ENCODE results near the gene PRPSAP1. TPM values are rescaled to one million over a fixed set of nuclear protein-coding genes. Genes with fewer than 3 reads are reported as not detected.
"Not testable (repeated sequence)": the region's sequence is repeated elsewhere in the genome, so short reads cannot be mapped to it uniquely, and the experiment has no call there.

PRPSAP1 gene
- total RNA-seq, 2 experiments from 2014 or later = 30.1 to 33.3 TPM

DNA sequence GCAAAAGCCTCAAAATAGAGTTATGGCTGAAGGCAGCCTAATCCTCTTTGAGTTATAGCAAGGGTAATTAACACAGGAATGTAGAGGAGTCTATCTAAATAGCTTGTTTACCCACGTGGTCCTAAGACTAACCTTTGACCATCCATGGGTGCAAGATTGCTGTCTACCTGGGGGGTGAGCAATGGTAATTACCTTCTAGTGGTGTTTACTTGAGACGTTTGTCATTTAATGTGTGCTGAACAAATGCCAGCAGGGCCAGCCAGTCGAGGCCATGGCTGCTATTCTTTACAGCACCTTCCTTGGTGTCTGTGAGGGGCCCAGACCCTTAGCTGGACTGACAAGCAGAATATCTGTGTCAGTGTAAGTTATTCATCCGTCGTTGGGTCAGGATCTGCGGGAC, 13.9 kb upstream of the PRPSAP1 start:
- Mint-ChIP-seq H3K4me1 (ENCODE audit: low read depth) (peaks cover 3% of the 10 kb centered on the region), H3K27me3 (ENCODE audit: low read depth) (no peaks in the 10 kb centered on the region), H3K27ac (no peak overlapping the region), H3K4me3 (no peak overlapping the region), H3K36me3 (ENCODE audit: low read depth) (no peaks in the 10 kb centered on the region), H3K9me3 (no peaks in the 10 kb centered on the region)
- no peak for DNase-seq
- CTCF ChIA-PET = no interaction called here
- intact Hi-C loops (cut with micrococcal nuclease) = no loop called here

- Mint-ChIP-seq H3K36me3 (ENCODE audit: low read depth) (no peaks in the 10 kb centered on the region), H3K4me1 (ENCODE audit: low read depth) (peaks cover 3% of the 10 kb centered on the region), H3K9me3 (no peaks in the 10 kb centered on the region), H3K27ac (no peak overlapping the region), H3K27me3 (ENCODE audit: low read depth) (no peaks in the 10 kb centered on the region), H3K4me3 (no peak overlapping the region)
- CTCF ChIA-PET = interaction anchor here (0.7 kb wide), 2 partner anchors 19 to 464 kb away, joined by 3 to 5 read pairs; no protein-coding TSS in a partner anchor
- intact Hi-C loops (cut with micrococcal nuclease) = no loop called here
- DNase-seq = no peak
Measured at GRCh38 chr17:76366247-76366646, 12.5 kb upstream of the PRPSAP1 start.

GRCh38 chr17:76365256-76365903, 11.7 kb upstream of the PRPSAP1 start:
- no peak for DNase-seq
- no peaks in the 10 kb centered on the region for H3K27me3 Mint-ChIP-seq (ENCODE audit: low read depth)
- intact Hi-C loops (cut with micrococcal nuclease) = no loop called here
- no peaks in the 10 kb centered on the region for H3K9me3 Mint-ChIP-seq
- CTCF ChIA-PET = interaction anchor here (0.7 kb wide), 2 partner anchors 20 to 463 kb away, joined by 3 to 5 read pairs; no protein-coding TSS in a partner anchor
- H3K27ac Mint-ChIP-seq = no peak overlapping the region
- no peak overlapping the region for H3K4me3 Mint-ChIP-seq
- H3K4me1 Mint-ChIP-seq (ENCODE audit: low read depth) = peaks cover 3% of the 10 kb centered on the region
- no peaks in the 10 kb centered on the region for H3K36me3 Mint-ChIP-seq (ENCODE audit: low read depth)

- intact Hi-C loops (cut with micrococcal nuclease) = no loop called here
- CTCF ChIA-PET = interaction anchor here (0.6 to 2.5 kb wide), 2 partner anchors 17 to 34 kb away, joined by 3 to 10 read pairs; no protein-coding TSS in a partner anchor
- no peak overlapping the region for H3K27ac Mint-ChIP-seq
- no peaks in the 10 kb centered on the region for H3K36me3 Mint-ChIP-seq (ENCODE audit: low read depth)
- H3K27me3 Mint-ChIP-seq (ENCODE audit: low read depth) = no peaks in the 10 kb centered on the region
- H3K4me1 Mint-ChIP-seq (ENCODE audit: low read depth) = peaks cover 3% of the 10 kb centered on the region
- H3K4me3 Mint-ChIP-seq = no peak overlapping the region
- H3K9me3 Mint-ChIP-seq = no peaks in the 10 kb centered on the region
- DNase-seq = no peak
Measured at GRCh38 chr17:76363107-76363842, 9.6 kb upstream of the PRPSAP1 start.

GRCh38 chr17:76360461-76360860, 6.7 kb upstream of the PRPSAP1 start:
- Mint-ChIP-seq H3K36me3 (ENCODE audit: low read depth) (no peaks in the 10 kb centered on the region), H3K4me3 (no peak overlapping the region), H3K27me3 (ENCODE audit: low read depth) (no peaks in the 10 kb centered on the region), H3K4me1 (ENCODE audit: low read depth) (no peaks in the 10 kb centered on the region), H3K9me3 (no peaks in the 10 kb centered on the region), H3K27ac (no peak overlapping the region)
- CTCF ChIA-PET = no interaction called here
- DNase-seq = no peak
- intact Hi-C loops (cut with micrococcal nuclease) = no loop called here

GRCh38 chr17:76359776-76360175, 6.1 kb upstream of the PRPSAP1 start:
- H3K4me3 Mint-ChIP-seq; DNase-seq; H3K27ac Mint-ChIP-seq; H3K9me3 Mint-ChIP-seq; H3K27me3 Mint-ChIP-seq (ENCODE audit: low read depth); intact Hi-C loops (cut with micrococcal nuclease); H3K4me1 Mint-ChIP-seq (ENCODE audit: low read depth); CTCF ChIA-PET; H3K36me3 Mint-ChIP-seq (ENCODE audit: low read depth): not testable (repeated sequence)

DNA sequence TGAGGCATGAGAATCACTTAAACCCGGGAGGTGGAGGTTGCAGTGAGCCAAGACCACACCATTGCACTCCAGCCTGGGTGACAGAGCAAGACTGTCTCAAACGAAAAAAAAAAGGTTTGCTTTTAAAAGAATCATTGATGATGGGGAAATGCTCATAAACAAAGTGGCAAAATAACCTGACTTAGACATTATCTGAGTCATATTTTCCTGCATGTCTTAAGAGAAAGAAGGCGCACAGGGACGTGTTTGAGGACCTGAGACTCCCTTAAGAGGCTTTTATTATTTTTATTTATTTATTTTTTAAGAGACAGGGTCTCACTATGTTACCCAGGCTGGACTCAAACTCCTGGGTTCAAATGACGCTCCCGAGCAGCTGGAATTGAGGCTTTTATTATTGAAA, 5.7 kb upstream of the PRPSAP1 start:
- CTCF ChIA-PET = interaction anchor here (0.6 kb wide), 1 partner anchor 91 kb away, joined by 4 read pairs; no protein-coding TSS in a partner anchor
- no peak for DNase-seq
- Mint-ChIP-seq H3K27me3 (ENCODE audit: low read depth) (no peaks in the 10 kb centered on the region), H3K9me3 (no peaks in the 10 kb centered on the region), H3K27ac (no peak overlapping the region), H3K4me1 (ENCODE audit: low read depth) (peaks cover 3% of the 10 kb centered on the region), H3K36me3 (ENCODE audit: low read depth) (no peaks in the 10 kb centered on the region), H3K4me3 (no peak overlapping the region)
- intact Hi-C loops (cut with micrococcal nuclease) = no loop called here

DNA sequence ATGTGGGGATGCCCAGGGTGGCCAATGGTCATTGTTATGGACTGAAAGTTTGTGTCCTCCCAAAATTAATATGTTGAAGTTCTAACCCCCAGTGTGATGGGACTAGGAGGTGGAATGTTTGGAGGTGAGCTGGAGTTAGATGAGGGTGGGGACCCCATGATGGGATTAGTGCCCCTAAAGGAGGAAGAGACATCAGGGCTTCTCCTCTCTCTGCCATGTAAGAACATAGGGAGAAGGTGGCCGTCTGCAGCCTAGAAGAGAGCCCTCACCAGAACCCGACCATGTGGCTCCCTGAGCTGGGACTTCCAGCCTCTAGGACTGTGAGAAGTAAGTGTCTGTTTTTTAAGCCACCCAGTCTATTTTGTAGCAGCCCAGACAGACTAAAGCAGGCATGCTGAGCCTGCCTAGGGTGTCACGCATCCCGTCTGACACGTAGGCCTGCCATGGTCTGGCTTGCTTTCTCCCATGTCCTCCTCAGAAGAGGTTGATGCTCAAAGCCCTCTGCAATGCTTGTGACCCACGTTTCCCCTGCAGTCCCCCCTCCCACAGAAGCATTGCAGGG, 4.0 kb upstream of the PRPSAP1 start:
- H3K4me3 Mint-ChIP-seq = no peak overlapping the region
- peaks cover 1% of the 10 kb centered on the region for H3K36me3 Mint-ChIP-seq (ENCODE audit: low read depth)
- H3K27ac Mint-ChIP-seq = no peak overlapping the region
- H3K27me3 Mint-ChIP-seq (ENCODE audit: low read depth) = no peaks in the 10 kb centered on the region
- CTCF ChIA-PET = no interaction called here
- intact Hi-C loops (cut with micrococcal nuclease) = no loop called here
- DNase-seq = no peak
- H3K4me1 Mint-ChIP-seq (ENCODE audit: low read depth) = peaks cover 11% of the 10 kb centered on the region
- H3K9me3 Mint-ChIP-seq = no peaks in the 10 kb centered on the region

GRCh38 chr17:76356803-76357456, 3.2 kb upstream of the PRPSAP1 start:
- H3K36me3 Mint-ChIP-seq (ENCODE audit: low read depth) = peaks cover 1% of the 10 kb centered on the region
- H3K4me3 Mint-ChIP-seq = no peak overlapping the region
- CTCF ChIA-PET = no interaction called here
- H3K27me3 Mint-ChIP-seq (ENCODE audit: low read depth) = no peaks in the 10 kb centered on the region
- H3K9me3 Mint-ChIP-seq = no peaks in the 10 kb centered on the region
- intact Hi-C loops (cut with micrococcal nuclease) = no loop called here
- H3K4me1 Mint-ChIP-seq (ENCODE audit: low read depth) = peaks cover 16% of the 10 kb centered on the region
- no peak overlapping the region for H3K27ac Mint-ChIP-seq
- DNase-seq = no peak

DNA sequence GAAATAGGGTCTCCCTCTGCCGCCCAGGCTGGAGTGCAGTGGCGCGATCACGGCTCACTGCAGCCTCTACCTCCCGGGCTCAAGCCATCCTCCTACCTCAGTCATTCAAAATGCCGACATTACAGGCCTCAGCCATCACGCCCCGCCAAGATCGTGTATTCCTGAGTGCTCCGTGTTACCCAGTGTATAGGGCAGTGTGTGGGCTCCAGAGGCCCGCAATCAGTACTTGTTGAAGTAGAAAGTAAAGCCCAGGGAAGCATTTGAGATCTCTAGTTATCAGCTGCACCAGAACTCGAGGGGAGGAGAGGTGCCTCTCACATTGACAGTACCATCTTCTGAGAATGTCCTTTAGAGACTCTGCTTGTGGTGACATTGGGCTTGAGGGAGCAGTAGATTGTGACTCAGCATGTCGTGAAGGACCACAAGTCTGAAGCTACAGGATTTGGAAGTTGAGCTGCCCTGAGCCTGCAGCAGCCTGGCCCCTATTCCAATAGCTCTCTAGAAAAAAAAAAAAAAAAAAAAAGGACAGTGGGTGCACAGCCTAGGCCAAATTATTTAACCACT, 1.1 kb upstream of the PRPSAP1 start:
- CTCF ChIA-PET = interaction anchor here (0.9 to 4.5 kb wide), 2 partner anchors 30 to 43 kb away, joined by 5 to 30 read pairs; partner anchors contain the start of gene SPHK1
- Mint-ChIP-seq H3K27ac (no peak overlapping the region), H3K4me3 (peak overlapping the region; percentile 94), H3K4me1 (ENCODE audit: low read depth) (peaks cover 19% of the 10 kb centered on the region), H3K36me3 (ENCODE audit: low read depth) (peaks cover 1% of the 10 kb centered on the region), H3K9me3 (no peaks in the 10 kb centered on the region), H3K27me3 (ENCODE audit: low read depth) (no peaks in the 10 kb centered on the region)
- no peak for DNase-seq
- intact Hi-C loops (cut with micrococcal nuclease) = loop anchor here (1.0 kb wide), 2 partner anchors 28 to 414 kb away; partner anchors contain the start of gene FBF1

DNA sequence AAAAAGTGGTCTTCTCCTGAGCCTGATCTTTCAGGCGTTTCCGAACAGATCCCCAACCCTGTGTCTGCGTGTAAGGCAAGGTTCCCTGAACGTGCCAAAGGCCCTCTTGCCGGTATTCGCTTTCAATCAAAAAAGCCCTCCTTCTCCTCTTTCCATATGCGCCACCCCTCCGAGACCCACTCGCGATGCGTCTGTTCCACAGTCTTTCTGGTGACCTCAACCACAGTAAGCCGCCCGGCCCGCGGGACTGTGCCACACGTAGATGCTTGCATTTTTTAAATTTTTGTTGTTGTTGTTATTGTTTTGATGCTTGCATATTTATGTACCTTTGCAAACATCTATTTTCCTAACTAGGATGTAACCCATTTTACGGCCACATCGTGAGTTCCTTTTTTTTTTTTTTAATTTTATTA, 607 bp upstream of the PRPSAP1 start:
- H3K27ac Mint-ChIP-seq = peak overlapping the region; percentile 98
- CTCF ChIA-PET = interaction anchor here (0.6 to 4.5 kb wide), 7 partner anchors 26 to 228 kb away, joined by 3 to 30 read pairs (median 4); partner anchors contain the start of gene SPHK1
- DNase-seq = no peak
- peaks cover 1% of the 10 kb centered on the region for H3K36me3 Mint-ChIP-seq (ENCODE audit: low read depth)
- H3K9me3 Mint-ChIP-seq = no peaks in the 10 kb centered on the region
- peak overlapping the region; percentile 94 for H3K4me3 Mint-ChIP-seq
- H3K27me3 Mint-ChIP-seq (ENCODE audit: low read depth) = no peaks in the 10 kb centered on the region
- H3K4me1 Mint-ChIP-seq (ENCODE audit: low read depth) = peaks cover 19% of the 10 kb centered on the region
- intact Hi-C loops (cut with micrococcal nuclease) = loop anchor here (1.0 kb wide), 2 partner anchors 29 to 413 kb away; partner anchors contain the start of gene FBF1

Data from activated naive CD4-positive, alpha-beta T cell treated with anti-CD3 and anti-CD28 coated beads for 36 hours (primary cell).